HL-60 (cell line): ENCODE data around the gene SETDB2.

Source experiments
- GABPA ChIP-seq: IDR thresholded peaks from 2 replicates; pipeline ENCODE4 v1.6.1; 2012; ENCODE audit warnings: low read depth
- POLR2AphosphoS5 ChIP-seq: IDR thresholded peaks from 2 replicates; pipeline ENCODE4 v1.6.1; 2012; ENCODE audit warnings: low read depth
- REST ChIP-seq: IDR thresholded peaks from 2 replicates; pipeline ENCODE4 v1.6.1; 2012; ENCODE audit warnings: low read depth; ENCODE audit not compliant: insufficient replicate concordance
- TF ChIP-seq, protein P1 (sequence below): IDR thresholded peaks from one replicate; pipeline ENCODE4 v1.5.1; 2011; ENCODE audit warnings: low read length, control low read depth, inconsistent platforms; ENCODE audit not compliant: insufficient read depth

- TF ChIP-seq, protein P1, sequence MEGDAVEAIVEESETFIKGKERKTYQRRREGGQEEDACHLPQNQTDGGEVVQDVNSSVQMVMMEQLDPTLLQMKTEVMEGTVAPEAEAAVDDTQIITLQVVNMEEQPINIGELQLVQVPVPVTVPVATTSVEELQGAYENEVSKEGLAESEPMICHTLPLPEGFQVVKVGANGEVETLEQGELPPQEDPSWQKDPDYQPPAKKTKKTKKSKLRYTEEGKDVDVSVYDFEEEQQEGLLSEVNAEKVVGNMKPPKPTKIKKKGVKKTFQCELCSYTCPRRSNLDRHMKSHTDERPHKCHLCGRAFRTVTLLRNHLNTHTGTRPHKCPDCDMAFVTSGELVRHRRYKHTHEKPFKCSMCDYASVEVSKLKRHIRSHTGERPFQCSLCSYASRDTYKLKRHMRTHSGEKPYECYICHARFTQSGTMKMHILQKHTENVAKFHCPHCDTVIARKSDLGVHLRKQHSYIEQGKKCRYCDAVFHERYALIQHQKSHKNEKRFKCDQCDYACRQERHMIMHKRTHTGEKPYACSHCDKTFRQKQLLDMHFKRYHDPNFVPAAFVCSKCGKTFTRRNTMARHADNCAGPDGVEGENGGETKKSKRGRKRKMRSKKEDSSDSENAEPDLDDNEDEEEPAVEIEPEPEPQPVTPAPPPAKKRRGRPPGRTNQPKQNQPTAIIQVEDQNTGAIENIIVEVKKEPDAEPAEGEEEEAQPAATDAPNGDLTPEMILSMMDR, result no peak
- TF ChIP-seq GABPA, result no peak
- TF ChIP-seq POLR2AphosphoS5, result no peak
- no peak for TF ChIP-seq REST
Observed at GRCh38 chr13:49421391-49421790, 22.7 kb upstream of the SETDB2 start.
